Vagina (tissue), 2 donors: ENCODE measurements around the gene ZNF562. TPM values are rescaled to one million over a fixed set of nuclear protein-coding genes. Genes with fewer than 3 reads are reported as not detected.

Source experiments
- DNase-seq, 2 donors: peaks; one replicate each; pipeline ENCODE4 v3.0.0-alpha.2; 2017; ENCODE audit errors: extremely low spot score in 2 of 2
- H3K27ac ChIP-seq: fragments of 200-600 bp; sonication (generic); one replicate; pipeline ENCODE4 v1.5.1; 2019
- H3K27me3 ChIP-seq: fragments of 200-600 bp; sonication (generic); one replicate; pipeline ENCODE4 v1.5.1; 2019
- H3K36me3 ChIP-seq, 2 donors: fragments of 200-600 bp; sonication (generic); one replicate each; pipeline ENCODE4 v1.5.1; 2017 to 2019
- H3K4me1 ChIP-seq: fragments of 200-600 bp; sonication (generic); one replicate; pipeline ENCODE4 v1.5.1; 2019
- H3K4me3 ChIP-seq, 2 donors: fragments of 200-600 bp; sonication (generic); 1 replicate in 1 of 2; 2 replicates in 1 of 2; pipeline ENCODE4 v1.5.1; 2016 to 2019
- H3K9me3 ChIP-seq: fragments of 200-600 bp; sonication (generic); one replicate; pipeline ENCODE4 v1.5.1; 2019
- POLR2A ChIP-seq, 2 donors: fragments of 450-650 bp; IDR thresholded peaks; one replicate each; pipeline ENCODE4 v1.6.1; 2017; ENCODE audit warnings: antibody characterized with exemption in 2 of 2, mild to moderate bottlenecking in 2 of 2, moderate library complexity in 2 of 2
- POLR2AphosphoS5 ChIP-seq, 2 donors: sonication (generic); formaldehyde crosslinking; IDR thresholded peaks; one replicate each; pipeline ENCODE4 v1.9.0; 2017; ENCODE audit warnings: antibody characterized with exemption in 2 of 2, mild to moderate bottlenecking in 2 of 2, low read depth in 1 of 2; ENCODE audit not compliant: insufficient read depth in 1 of 2
- intact Hi-C: fragments of 100-400 bp; cut with DNase I; formaldehyde crosslinking; loops from one replicate; pipeline ENCODE4 v1.15.1; 2023
- total RNA-seq: library from RNA; depleted of rRNA; stranded (reverse); fragments of >200 nt; gene quantifications from one replicate; pipeline ENCODE4 v1.2.3, GENCODE V29; 2016
- TF ChIP-seq, protein P1 (sequence below), 3 experiments: fragments of 450-650 bp in 2 of 3; fragments of 200-600 bp in 1 of 3; sonication (generic) in 1 of 3; IDR thresholded peaks; one replicate each; pipeline ENCODE4 v1.5.1; 2017 to 2019; ENCODE audit warnings: antibody characterized with exemption in 3 of 3, mild to moderate bottlenecking in 2 of 3, moderate library complexity in 2 of 3

The ZNF562 gene
- 36.3 TPM for total RNA-seq

DNA sequence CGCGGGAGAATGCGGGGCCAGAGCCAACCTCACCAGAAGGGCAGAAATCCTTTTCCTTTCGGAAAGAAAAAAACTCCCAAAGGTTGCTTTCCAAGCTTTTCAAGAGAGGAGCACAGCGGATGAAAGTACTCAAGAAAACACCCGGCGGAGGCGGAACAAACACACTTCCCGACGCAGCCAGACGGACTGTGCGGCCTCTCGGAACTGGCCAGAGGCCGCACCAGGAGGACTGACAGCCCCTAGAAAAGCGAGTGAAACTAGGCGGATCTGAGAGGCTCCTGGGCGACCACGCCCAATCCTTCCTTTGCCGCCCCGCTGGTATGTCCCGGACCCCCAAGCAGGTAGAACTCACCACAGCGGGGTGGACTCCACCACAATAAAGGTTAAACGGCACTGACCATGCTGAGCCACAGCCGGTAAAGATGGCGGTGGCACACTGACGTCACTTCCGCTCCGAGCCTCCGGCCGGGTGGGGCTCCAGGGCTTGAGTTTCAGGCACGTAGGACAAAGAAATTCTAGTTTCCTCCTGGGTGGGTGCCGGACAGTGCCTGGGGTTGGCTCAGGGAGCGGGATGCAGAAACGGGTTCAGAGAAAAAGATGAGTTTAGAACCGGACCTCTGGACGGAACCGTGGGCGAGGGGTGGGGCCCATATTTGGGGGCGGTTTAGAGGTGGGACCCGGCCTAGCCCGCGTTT lies at the start of gene ZNF562:
Gene ZNF562 (minus strand): TSS at position 438 of the 695 bp plus-strand sequence. CDS start 14,356 bp downstream, outside the sequence.
- Histone ChIP-seq H3K27ac (peak within 1 kb of the TSS; percentile 90), H3K9me3 (peaks cover 11% of the 10 kb centered on the region), H3K27me3 (no peaks in the 10 kb centered on the region), H3K4me3 (peak within 1 kb of the TSS; percentile 70 to 72), H3K4me1 (peaks cover 9% of the 10 kb centered on the region), H3K36me3 (peaks cover 0 to 19% of the 10 kb centered on the region in 2 donors)
- TF ChIP-seq POLR2A (IDR thresholded peaks at IDR 0.05) = no peak
- peak; percentile 78 to 85 for TF ChIP-seq POLR2AphosphoS5 (IDR thresholded peaks at IDR 0.05; ENCODE audit: insufficient read depth in 1 of 2, low read depth in 1 of 2)
- DNase-seq = peak in 1 of 2 donors; percentile 88
- intact Hi-C loops = no loop called here

DNA sequence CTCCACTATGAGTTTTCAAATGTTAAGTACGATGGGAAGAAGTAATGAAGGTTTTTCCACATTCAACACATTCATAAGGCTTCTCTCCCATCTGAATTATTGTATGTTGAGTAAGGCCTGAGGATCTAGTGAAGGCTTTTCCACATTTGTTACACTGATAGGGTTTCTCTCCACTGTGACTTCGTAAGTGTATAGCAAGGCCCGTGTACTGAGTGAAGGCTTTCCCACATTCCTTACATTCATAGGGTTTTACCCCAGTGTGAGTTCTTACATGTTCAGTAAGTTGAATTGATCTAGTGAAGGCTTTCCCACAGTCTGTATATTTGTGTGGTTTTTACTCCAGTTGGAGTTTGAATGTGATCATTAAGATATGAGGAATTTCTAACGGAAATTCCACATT lies 49.3 kb upstream of the ZNF562 start:
- Histone ChIP-seq H3K9me3 (no peaks in the 10 kb centered on the region), H3K36me3 (no peaks in the 10 kb centered on the region)
- intact Hi-C loops = no loop called here

DNA sequence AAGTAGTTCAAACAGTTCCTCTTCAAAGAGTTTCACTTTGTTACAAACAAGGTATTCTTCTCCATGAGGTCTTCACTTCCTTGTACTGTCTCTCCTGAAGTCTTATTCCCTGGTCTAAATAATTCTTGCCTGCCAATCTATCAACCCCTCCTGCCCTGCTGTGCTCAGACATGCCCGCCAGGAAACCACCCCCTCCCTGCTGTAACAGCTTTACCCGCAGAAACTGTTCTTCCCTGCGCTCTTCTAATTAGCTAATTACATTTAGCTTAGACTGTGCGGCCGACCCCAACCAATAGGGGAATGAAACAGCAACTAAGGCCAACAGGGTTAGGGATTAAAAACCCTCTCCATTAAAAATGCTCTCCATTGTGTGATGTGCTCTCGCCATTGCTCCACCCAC lies 47.0 kb upstream of the ZNF562 start:
- no peaks in the 10 kb centered on the region for H3K4me1 ChIP-seq
- no peak overlapping the region for H3K27ac ChIP-seq
- no peaks in the 10 kb centered on the region for H3K9me3 ChIP-seq
- H3K36me3 ChIP-seq = no peaks in the 10 kb centered on the region
- no peak overlapping the region for H3K4me3 ChIP-seq
- no peak for TF ChIP-seq POLR2AphosphoS5 (IDR thresholded peaks at IDR 0.05; ENCODE audit: insufficient read depth in 1 of 2, low read depth in 1 of 2)
- DNase-seq = no peak
- intact Hi-C loops = no loop called here
- no peaks in the 10 kb centered on the region for H3K27me3 ChIP-seq

More for the DNA sequence above, 49.3 kb upstream of the ZNF562 start:
- no peak overlapping the region for H3K4me3 ChIP-seq
- no peaks in the 10 kb centered on the region for H3K4me1 ChIP-seq
- TF ChIP-seq POLR2A (IDR thresholded peaks at IDR 0.05) (no peak), POLR2AphosphoS5 (IDR thresholded peaks at IDR 0.05; ENCODE audit: insufficient read depth in 1 of 2, low read depth in 1 of 2) (no peak)
- TF ChIP-seq, protein P1, sequence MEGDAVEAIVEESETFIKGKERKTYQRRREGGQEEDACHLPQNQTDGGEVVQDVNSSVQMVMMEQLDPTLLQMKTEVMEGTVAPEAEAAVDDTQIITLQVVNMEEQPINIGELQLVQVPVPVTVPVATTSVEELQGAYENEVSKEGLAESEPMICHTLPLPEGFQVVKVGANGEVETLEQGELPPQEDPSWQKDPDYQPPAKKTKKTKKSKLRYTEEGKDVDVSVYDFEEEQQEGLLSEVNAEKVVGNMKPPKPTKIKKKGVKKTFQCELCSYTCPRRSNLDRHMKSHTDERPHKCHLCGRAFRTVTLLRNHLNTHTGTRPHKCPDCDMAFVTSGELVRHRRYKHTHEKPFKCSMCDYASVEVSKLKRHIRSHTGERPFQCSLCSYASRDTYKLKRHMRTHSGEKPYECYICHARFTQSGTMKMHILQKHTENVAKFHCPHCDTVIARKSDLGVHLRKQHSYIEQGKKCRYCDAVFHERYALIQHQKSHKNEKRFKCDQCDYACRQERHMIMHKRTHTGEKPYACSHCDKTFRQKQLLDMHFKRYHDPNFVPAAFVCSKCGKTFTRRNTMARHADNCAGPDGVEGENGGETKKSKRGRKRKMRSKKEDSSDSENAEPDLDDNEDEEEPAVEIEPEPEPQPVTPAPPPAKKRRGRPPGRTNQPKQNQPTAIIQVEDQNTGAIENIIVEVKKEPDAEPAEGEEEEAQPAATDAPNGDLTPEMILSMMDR (IDR thresholded peaks at IDR 0.05) = no peak
- no peak overlapping the region for H3K27ac ChIP-seq
- no peak for DNase-seq
- H3K27me3 ChIP-seq = no peaks in the 10 kb centered on the region

DNA sequence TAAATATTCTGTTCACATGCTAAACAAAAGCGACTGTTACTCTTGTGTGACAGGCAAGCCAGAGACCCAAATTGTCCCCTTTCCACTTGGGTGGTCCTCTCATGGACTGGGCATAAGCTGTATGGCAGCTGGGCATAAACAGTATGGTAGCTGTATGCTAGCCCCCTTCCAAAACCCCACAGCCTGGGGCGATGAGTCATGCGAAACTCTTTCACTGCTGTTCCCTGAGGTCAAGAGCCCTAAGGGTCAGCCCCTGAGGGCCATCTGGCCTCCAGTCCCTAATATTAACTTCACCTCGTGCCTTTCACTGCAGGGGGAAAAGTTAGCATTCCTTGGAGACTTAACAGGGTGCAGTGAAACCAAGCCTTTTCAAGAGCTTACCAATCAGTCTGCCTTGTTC lies 45.6 kb upstream of the ZNF562 start:
- Histone ChIP-seq H3K9me3 (no peaks in the 10 kb centered on the region), H3K4me1 (no peaks in the 10 kb centered on the region), H3K36me3 (no peaks in the 10 kb centered on the region), H3K27ac (no peak overlapping the region), H3K4me3 (no peak overlapping the region), H3K27me3 (no peaks in the 10 kb centered on the region)
- intact Hi-C loops = no loop called here
- no peak for DNase-seq
- TF ChIP-seq POLR2A (IDR thresholded peaks at IDR 0.05) (no peak), POLR2AphosphoS5 (IDR thresholded peaks at IDR 0.05; ENCODE audit: insufficient read depth in 1 of 2, low read depth in 1 of 2) (no peak)
- TF ChIP-seq, protein P1 (IDR thresholded peaks at IDR 0.05) = no peak

DNA sequence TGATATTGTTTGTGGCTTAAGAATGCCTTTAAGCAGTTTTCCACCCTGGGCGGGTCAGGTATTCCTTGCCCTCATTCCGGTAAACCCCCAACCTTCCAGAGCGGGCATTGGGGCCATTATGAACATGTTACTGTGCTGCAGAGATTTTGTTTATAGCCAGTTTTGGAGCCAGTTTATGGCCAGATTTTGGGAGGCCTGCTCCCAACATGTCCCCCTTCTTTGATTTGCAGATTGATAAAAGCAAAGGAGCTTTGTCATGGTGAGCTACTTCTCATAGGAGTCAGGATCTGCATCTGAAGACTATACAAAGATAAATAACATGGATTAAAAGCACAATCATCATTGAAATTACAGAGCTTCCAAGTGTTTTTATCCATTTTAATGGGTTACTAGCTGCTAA lies 36.9 kb upstream of the ZNF562 start:
- intact Hi-C loops = no loop called here
- Histone ChIP-seq H3K36me3 (no peaks in the 10 kb centered on the region), H3K27me3 (no peaks in the 10 kb centered on the region), H3K4me3 (no peak overlapping the region), H3K27ac (no peak overlapping the region), H3K4me1 (no peaks in the 10 kb centered on the region), H3K9me3 (no peaks in the 10 kb centered on the region)
- TF ChIP-seq, protein P1 (IDR thresholded peaks at IDR 0.05) = no peak
- no peak for TF ChIP-seq POLR2A (IDR thresholded peaks at IDR 0.05)
- no peak for DNase-seq

DNA sequence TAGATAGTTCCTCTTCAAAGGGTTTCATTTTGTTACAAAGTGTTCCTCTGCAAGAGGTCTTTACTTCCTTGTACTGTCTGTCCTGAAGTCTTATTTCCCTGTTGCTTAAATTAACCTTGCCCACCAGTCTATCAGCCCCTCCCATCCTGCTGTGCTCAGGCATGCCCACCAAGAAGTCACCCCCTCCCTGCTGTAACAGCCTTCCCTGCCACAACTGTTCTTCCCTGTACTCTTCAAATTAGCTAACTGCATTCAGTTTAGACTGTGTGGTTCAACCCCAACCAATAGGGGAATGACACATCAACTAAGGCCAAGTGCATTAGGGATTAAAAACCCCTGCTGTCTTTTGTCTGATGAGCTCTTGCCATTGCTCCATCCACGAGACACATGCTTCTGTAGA lies 34.4 kb upstream of the ZNF562 start:
- TF ChIP-seq POLR2A (IDR thresholded peaks at IDR 0.05) (no peak), POLR2AphosphoS5 (IDR thresholded peaks at IDR 0.05; ENCODE audit: insufficient read depth in 1 of 2, low read depth in 1 of 2) (no peak)
- TF ChIP-seq, protein P1 (IDR thresholded peaks at IDR 0.05) = no peak
- no peak overlapping the region for H3K4me3 ChIP-seq
- no peaks in the 10 kb centered on the region for H3K36me3 ChIP-seq
- DNase-seq = no peak
- intact Hi-C loops = no loop called here
- no peaks in the 10 kb centered on the region for H3K9me3 ChIP-seq
- H3K27me3 ChIP-seq = no peaks in the 10 kb centered on the region
- H3K4me1 ChIP-seq = no peaks in the 10 kb centered on the region
- no peak overlapping the region for H3K27ac ChIP-seq
